Measurements from ENCODE around the gene COX20. TPM values are rescaled to one million over a fixed set of nuclear protein-coding genes. Genes with fewer than 3 reads are reported as not detected.

COX20 gene
- total RNA-seq, 1 experiment from 2014 or later: 53.8 TPM

GRCh38 chr1:244851546-244852231 lies 16.2 kb downstream of the COX20 start:
- no peak for DNase-seq (ENCODE audit: low read depth)

DNA sequence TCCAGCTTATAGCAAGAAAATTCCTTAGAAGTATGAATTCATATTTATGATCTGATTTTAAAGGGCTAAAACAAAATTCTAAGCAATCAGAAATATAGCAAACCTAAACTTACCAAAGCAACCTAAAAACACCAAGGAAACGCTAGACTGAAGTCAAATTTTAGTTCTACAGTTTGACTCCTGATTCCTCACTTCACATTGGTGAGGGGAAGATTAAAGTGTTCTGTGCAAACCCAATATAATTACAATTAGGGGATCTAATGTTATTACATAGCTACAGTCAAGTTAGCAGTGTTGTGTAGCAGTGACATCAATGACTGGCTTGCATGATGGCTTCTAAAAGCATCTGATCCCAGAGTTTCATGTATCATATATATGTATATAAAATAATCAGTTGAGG lies 17.2 kb downstream of the COX20 start:
- no peak for DNase-seq (ENCODE audit: low read depth)

- DNase-seq (ENCODE audit: low read depth): no peak
Observed at GRCh38 chr1:244854166-244854565, 18.7 kb downstream of the COX20 start.

DNA sequence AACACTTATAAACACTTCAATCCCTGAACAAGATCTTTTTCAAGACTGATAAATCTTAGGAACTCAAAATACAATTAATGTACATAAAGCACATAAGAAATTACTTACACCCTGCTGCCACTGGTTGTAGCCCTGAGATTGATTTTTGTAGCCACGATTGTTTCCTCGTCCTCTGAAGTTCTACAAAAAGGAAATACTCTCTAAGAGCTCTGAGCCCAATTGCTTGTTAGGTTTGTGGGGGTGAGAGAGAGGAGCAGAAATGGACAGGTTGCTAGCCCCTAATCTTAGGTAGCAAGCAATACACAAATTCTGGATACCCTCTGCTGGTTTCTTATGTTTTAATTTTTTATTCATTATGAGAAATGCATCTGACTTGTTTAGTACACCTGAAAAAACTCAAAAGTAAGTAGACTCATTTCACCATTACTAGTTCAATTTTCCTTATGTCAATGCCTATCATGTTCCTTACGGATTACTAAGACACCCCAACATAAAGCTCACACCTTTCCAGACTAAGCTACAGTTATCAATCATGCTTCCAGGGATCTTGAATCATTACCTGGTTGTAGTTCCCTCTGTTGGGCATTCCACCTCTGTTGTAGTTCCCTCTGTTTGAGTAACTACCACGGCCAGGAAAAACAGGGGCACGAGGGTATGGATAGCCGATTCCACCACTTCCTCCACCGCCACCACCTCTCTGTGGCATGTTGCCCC lies 19.6 kb downstream of the COX20 start:
- DNase-seq (ENCODE audit: low read depth): no peak

DNA sequence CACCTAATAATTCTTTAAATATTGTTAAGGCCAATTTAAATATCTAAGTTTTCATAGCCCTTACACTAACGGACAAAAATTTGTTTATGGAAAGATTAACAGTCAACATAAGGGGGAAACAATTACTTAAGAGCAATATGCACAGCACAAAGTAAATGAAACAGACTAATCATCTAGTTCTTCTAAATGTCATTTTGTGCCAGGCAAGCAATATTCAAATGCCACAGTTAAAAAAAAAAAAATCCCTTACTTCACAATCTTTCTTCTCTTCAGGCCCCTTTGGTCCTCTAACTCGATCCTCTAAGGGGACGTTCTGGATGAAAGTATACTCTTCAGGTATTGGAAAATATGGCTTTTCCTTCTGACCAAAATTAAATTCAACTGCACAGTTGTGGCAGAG lies 22.3 kb downstream of the COX20 start:
- DNase-seq (ENCODE audit: low read depth): no peak

GRCh38 chr1:244858357-244858756 lies 22.9 kb downstream of the COX20 start:
- no peak for DNase-seq (ENCODE audit: low read depth)

DNA sequence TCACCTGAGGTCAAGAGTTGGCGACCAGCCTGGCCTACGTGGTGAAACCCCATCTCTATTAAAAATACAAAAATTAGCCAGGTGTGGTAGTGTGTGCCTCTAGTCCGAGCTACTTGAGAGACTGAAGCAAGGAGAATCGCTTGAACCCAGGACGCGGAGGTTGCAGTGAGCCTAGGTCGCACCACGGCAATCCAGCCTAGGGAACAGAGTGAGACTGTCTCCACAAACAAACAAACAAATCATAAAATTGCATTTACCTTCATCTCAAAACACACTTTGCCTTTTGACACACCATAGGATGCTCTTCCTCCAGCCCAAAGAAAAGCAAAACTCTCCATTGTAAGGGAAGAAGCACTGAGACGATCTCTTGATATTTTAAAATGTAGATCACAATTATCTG lies 24.6 kb downstream of the COX20 start:
- no peak for DNase-seq (ENCODE audit: low read depth)

DNA sequence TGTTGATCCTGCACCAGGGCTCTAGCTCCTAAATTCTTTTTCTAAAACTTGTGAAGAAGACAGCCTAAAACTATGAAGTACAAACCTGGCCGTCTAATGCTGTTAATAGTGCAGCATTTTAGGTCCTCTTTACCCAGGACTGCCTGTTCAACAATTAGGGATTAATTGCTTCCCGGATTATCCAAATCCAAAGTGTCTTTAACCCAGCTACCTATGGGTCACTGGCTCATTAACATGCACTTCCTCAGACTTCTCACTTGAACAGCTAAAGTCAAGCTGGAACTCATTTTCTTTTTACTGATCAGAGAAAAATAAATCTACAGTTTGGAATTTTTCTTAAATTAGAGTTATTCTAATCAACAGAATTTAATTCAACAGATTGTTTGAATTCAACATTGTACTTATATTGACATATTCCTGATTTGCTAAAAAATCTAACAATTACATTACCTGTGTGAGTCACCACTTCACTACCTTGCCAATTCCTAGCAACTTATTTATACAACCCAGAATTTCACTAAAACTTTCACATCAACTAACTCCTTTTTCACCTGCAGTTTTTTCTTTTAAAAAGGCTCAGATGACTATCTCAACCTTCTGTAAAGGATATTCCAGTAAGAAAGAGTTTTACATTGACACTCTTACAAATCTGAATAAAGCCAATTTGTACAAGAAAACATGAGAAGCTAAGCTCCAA lies 25.6 kb downstream of the COX20 start:
- no peak for DNase-seq (ENCODE audit: low read depth)

DNA sequence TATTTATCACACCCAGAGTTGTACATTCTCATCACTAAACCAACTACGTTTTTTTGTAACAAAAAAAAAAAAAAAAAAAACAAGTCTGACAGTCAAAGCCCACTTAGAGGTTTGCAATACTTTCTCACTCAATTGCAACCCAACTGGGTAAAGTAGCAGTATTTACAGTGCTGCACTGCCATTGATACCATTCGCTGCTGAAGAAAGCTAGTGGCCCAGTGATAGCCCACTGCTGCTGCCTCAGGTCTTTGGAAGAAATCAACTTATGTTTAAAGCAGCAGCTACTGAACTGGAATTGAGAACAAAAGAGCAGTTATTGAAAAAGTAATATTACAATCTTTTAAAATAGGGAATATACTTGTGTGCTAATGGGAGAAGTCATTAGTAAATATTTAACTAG lies 26.2 kb downstream of the COX20 start:
- DNase-seq (ENCODE audit: low read depth): no peak

DNA sequence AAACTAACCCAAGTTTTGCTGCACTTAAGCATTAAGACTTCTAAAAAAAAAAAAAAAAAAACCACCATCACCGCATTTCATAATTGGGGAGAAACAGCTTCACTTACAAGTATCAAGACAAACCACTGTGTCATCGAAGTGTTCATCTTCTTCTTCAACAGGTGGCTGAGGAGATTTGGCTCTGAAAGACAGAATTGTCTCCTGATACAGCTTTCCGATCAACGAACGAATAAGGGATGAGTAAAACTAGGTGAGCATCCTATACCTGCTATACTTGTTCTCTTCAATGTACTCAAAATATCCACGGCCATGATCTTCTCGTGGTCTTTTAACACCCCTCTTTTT lies 26.9 kb downstream of the COX20 start:
- DNase-seq (ENCODE audit: low read depth): peak; percentile 7

DNA sequence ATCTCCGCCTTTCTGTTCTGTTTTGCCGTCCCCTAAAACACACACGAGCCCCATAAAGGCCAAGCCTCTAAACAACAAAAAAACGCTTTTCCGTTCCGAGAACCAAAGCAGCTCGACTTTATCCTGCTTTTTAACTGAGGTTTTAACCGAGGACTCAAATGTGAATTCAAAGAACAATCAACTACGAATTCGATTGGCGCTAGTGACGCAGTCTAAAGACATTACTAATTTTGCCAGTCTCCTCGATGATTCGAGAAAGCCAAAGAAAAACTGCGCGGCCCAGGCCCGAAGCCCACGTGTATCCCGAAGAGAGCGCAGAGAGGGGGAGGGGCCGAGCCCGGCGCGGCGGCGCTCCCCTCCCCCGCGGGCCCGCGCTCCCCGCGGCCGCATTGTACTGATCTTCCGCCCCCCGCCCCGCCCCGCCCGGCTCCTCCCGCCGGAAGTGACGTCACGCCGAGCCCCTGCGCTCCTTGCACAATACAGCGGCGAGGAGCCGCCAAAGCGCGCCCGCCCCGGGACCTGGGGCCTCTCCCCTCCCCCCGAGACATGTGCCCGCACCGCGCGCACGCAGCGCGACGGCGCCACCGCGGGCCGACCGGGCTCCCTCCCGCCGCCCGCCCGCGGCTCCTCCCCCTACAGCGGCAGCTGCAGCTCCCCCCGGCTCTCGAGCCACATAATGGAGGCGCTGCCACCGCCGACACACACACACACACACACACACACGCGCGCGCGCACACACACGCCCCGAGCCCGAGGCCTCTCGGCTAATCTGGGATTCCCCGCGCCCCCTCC lies 27.4 kb downstream of the COX20 start:
- DNase-seq (ENCODE audit: low read depth): peak; percentile 97

DNA sequence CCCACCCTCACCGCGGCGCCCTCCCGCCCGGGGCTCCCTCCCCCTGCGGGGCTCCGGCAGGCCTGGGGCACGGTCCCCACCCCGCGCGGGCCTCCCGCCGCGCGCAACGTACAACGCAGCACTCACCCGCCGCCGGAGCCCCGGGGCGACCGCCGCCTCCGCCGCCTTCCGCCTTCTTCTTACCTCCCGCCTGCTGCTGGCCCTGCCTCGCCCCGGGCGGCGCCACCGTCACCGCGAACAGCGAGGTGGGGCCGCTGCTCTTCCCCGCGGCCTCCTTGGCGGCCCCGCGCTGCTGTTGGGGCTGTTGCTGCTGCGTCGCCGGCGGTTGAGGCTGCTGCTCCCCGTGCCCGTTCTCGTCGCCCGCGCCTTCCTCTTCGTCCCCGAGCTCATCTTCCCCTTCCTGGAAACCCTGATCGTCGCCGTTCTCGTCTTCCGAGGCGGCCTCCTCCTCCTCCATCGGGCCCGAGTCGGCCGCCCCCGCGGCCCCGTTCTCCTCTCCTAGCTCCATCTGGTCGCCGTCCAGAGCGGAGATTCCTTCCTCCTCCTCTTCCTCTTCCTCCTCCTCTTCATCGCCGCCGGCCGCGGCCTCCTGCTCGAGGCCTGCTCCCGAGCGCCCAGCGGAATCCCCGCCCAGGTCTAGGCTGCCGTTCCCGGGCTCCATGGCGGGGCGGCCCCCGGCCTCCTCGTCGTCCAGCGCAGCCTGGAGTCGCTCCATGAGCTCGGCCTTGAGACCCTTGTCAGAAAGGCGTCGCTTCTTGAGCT lies 28.2 kb downstream of the COX20 start:
- no peak for DNase-seq (ENCODE audit: low read depth)

DNA sequence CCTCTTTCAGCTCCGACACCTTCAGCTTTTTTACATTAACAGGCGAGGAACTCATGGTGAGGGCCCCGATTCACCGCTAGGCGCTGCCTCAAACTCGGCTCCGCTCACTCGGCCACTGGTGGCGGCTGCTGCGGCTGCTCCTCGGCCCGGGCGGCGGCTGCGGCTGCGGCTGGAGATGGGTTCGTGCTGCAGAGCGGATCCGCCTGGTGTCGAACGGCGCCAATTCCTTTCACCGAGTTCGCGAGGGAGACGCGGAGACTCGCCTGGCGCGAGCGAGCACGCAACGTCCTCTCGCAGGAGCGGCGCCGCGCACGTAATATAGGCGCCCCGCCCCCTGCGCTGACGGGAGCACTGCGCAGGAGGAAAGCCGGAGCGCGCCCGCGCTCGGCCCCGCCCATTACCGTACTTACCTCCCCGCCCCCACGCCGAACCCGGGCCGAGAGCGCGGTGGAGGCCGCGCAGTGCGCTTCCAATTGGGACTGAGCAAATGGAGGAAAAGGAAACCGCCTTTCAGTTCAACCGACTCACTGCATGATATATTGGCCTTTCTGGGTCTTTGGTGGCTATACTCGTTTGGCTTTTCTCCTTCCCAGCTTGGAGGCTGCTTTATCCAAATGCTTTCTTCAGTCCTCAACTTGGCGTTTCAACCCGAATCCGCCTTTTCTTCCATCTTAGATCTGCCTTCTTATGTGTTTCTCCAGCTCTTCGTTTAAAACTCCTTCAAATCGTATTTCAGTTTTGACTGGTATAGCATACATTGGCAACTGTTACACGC lies 29.0 kb downstream of the COX20 start, which contains the start of gene HNRNPU:
TSS of gene HNRNPU (minus strand) at position 291 of the 775 bp plus-strand sequence. CDS start at position 55, 236 bp downstream.
- peak; percentile 98 for DNase-seq (ENCODE audit: low read depth)

DNA sequence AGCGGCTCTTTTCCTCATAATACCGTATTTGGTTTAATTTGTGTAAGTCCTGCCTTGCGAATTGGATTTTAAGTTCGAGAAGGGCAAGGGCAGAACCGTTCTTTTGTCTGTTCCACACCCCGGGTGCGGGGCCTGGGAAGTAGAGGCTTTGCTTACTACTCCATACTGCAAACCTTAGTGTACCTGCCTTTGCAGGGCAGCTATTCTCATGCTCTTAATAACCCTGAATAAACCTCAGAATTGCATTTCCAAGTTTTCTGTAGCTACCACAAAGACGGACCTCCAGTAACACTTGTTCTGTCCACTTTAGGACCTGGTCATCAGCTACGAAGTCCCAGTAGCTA lies 29.5 kb downstream of the COX20 start:
- DNase-seq (ENCODE audit: low read depth): no peak

- DNase-seq (ENCODE audit: low read depth): no peak
Observed at GRCh38 chr1:244865820-244866219, 30.4 kb downstream of the COX20 start.

DNA sequence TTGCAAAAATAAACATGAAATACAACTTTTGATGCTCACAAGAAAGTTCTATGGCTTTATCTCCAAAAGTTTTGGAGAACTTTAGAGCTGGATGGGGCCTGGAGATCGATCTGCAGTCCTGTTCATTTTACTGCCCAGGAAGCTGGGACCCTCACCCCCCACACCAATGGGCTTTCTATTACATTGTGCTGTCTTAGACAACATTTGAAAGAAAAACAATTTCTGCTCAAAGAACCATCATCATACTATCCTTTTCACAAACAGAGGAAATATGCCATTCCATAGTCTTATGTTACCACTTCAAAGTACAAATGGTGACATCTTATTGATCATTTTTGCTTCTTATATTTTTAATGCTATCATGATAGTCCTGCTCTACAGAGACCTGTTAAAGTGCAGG lies 30.9 kb downstream of the COX20 start:
- no peak for DNase-seq (ENCODE audit: low read depth)

DNA sequence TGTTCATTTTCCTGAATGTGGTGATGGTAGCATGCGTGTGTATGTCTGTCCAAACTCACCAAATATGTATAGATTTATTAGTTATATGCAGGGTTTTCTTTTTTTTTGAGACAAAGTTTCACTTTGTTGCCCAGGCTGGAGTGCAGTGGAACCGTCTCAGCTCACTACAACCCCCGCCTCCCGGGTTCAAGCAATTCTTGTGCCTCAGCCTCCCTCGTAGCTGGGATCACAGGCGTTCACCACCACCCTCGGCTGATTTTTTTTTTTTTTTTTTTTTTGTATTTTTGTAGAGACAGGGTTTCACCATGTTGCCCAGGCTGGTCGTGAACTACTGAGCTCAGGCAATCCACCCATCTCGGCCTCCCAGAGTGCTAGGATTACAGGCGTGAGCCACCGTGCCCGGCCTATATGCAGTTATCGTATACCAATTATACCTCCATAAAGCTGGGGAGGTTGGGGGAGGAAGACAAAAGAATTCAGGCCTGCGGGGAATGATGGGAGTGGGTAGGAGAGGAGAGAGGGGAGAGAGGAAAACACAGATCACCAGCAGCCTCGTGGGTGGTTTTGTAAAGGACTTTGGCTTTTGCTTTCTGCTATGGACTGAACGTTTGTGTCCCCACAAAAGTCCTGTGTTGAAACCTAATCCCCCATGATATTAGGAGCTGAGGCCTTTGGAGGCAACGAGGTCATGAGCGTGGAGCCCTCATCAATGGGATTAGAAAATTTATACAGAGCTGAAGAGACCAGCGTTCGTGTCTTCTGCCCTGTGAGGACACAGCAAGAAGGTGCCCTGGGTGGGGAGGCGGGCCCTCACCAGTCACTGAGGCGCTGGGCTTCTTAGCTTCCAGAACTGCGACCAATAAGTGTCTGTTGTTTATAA lies 33.3 kb downstream of the COX20 start:
- DNase-seq (ENCODE audit: low read depth): no peak

- DNase-seq (ENCODE audit: low read depth): no peak
Observed at GRCh38 chr1:244869364-244869827, 33.9 kb downstream of the COX20 start.

- DNase-seq (ENCODE audit: low read depth): no peak
Observed at GRCh38 chr1:244869950-244870349, 34.5 kb downstream of the COX20 start.

Data from Daoy (cell line).